ENCODE results near the gene MYEF2. TPM values are rescaled to one million over a fixed set of nuclear protein-coding genes. Genes with fewer than 3 reads are reported as not detected.

MYEF2 gene
- total and polyA plus RNA-seq, 4 donors = 0.07 to 1.2 (median 0.33) TPM

- TF ChIP-seq REST (IDR thresholded peaks at IDR 0.05) = no peak
- TF ChIP-seq SP1 (IDR thresholded peaks at IDR 0.05) = no peak
- no peak for TF ChIP-seq HNF4A (conservative IDR thresholded peaks at IDR 0.05)
- no peak for TF ChIP-seq JUND (IDR thresholded peaks at IDR 0.05)
- no peak for TF ChIP-seq ATF3 (IDR thresholded peaks at IDR 0.05)
- TF ChIP-seq HNF4G (IDR thresholded peaks at IDR 0.05) = no peak
Observed at GRCh38 chr15:48145923-48146322, 32.2 kb downstream of the MYEF2 start (continued).

GRCh38 chr15:48144889-48145288 lies 33.2 kb downstream of the MYEF2 start:
- Histone ChIP-seq H3K36me3 (ENCODE audit: control insufficient read depth in 4 of 4, insufficient read depth in 3 of 4, low read depth in 1 of 4, low read length in 3 of 4) (no peaks in the 10 kb centered on the region), H3K4me3 (ENCODE audit: low read depth in 1 of 3, low read length in 3 of 3) (no peak overlapping the region), H3K27me3 (ENCODE audit: control insufficient read depth in 4 of 4, insufficient read depth in 4 of 4, low read length in 3 of 4) (no peaks in the 10 kb centered on the region), H3K9me3 (ENCODE audit: control insufficient read depth in 4 of 4, low read length in 3 of 4) (no peaks in the 10 kb centered on the region), H3K27ac (ENCODE audit: low read depth in 1 of 2, low read length in 2 of 2) (no peak overlapping the region), H3K4me1 (ENCODE audit: control insufficient read depth in 4 of 4, insufficient read depth in 4 of 4, low read length in 3 of 4) (no peaks in the 10 kb centered on the region), H3K9ac (ENCODE audit: low read depth in 1 of 2, low read length in 2 of 2) (no peak overlapping the region)
- WGBS = 62% methylated on average over 1 of the region's 1 CpG
- no peak for DNase-seq (ENCODE audit: low spot score)
- TF ChIP-seq ZBTB33 (IDR thresholded peaks at IDR 0.05) = no peak
- no peak for TF ChIP-seq JUND (IDR thresholded peaks at IDR 0.05)
- no peak for TF ChIP-seq SP1 (IDR thresholded peaks at IDR 0.05)
- TF ChIP-seq HNF4A (conservative IDR thresholded peaks at IDR 0.05) = no peak
- TF ChIP-seq YY1 (IDR thresholded peaks at IDR 0.05) = no peak
- TF ChIP-seq CTCF (IDR thresholded peaks at IDR 0.05; ENCODE audit: low read depth, low read length, missing input control) = no peak
- TF ChIP-seq FOXA2 (IDR thresholded peaks at IDR 0.05) = no peak
- no peak for TF ChIP-seq RXRA (IDR thresholded peaks at IDR 0.05)

- Histone ChIP-seq H3K27me3 (ENCODE audit: control insufficient read depth in 4 of 4, insufficient read depth in 4 of 4, low read length in 3 of 4) (no peaks in the 10 kb centered on the region), H3K9me3 (ENCODE audit: control insufficient read depth in 4 of 4, low read length in 3 of 4) (no peaks in the 10 kb centered on the region), H3K9ac (ENCODE audit: low read depth in 1 of 2, low read length in 2 of 2) (no peak overlapping the region), H3K27ac (ENCODE audit: low read depth in 1 of 2, low read length in 2 of 2) (no peak overlapping the region), H3K36me3 (ENCODE audit: control insufficient read depth in 4 of 4, insufficient read depth in 3 of 4, low read depth in 1 of 4, low read length in 3 of 4) (no peaks in the 10 kb centered on the region), H3K4me1 (ENCODE audit: control insufficient read depth in 4 of 4, insufficient read depth in 4 of 4, low read length in 3 of 4) (no peaks in the 10 kb centered on the region), H3K4me3 (ENCODE audit: low read depth in 1 of 3, low read length in 3 of 3) (no peak overlapping the region)
- 93% methylated on average over 1 of the region's 1 CpG for WGBS
- no peak for DNase-seq (ENCODE audit: low spot score)
- TF ChIP-seq FOXA2 (IDR thresholded peaks at IDR 0.05) (no peak), CTCF (IDR thresholded peaks at IDR 0.05; ENCODE audit: low read depth, low read length, missing input control) (no peak), TAF1 (conservative IDR thresholded peaks at IDR 0.05) (no peak), MAX (IDR thresholded peaks at IDR 0.05) (no peak), HNF4A (conservative IDR thresholded peaks at IDR 0.05) (no peak), RAD21 (IDR thresholded peaks at IDR 0.05) (no peak), RXRA (IDR thresholded peaks at IDR 0.05) (no peak), EGR1 (IDR thresholded peaks at IDR 0.05; ENCODE audit: low read depth in 2 of 2) (no peak), JUND (IDR thresholded peaks at IDR 0.05) (no peak), NR2F2 (IDR thresholded peaks at IDR 0.05) (no peak), SP1 (IDR thresholded peaks at IDR 0.05) (no peak), ATF3 (IDR thresholded peaks at IDR 0.05) (no peak), ZBTB33 (IDR thresholded peaks at IDR 0.05) (no peak), FOXA1 (IDR thresholded peaks at IDR 0.05) (no peak)
Observed at GRCh38 chr15:48143856-48144255, 34.2 kb downstream of the MYEF2 start.

All from liver (tissue), 9 donors.